ENCODE data around the gene C9orf153.

- TF ChIP-seq CTCF (IDR thresholded peaks at IDR 0.05; ENCODE audit: poor library complexity) (no peak), EZH2 (IDR thresholded peaks at IDR 0.05; ENCODE audit: borderline replicate concordance) (no peak)
Observed at GRCh38 chr9:86285261-86285660, 25.8 kb upstream of the C9orf153 start.

Measured in hepatocyte (in vitro differentiated cells).